HEK293 (cell line): ENCODE measurements around the gene NFIX.

Source experiments
- CTCF ChIA-PET: fragments of 350-600 bp; formaldehyde crosslinking; extraction: SDS; loops from one replicate; lab custom pipeline; 2021; ENCODE audit warnings: antibody characterized with exemption; lab: Yijun Ruan, JAX
- POLR2A ChIA-PET: fragments of 300-600 bp; formaldehyde crosslinking; extraction: SDS; loops from one replicate; lab custom pipeline; 2020; ENCODE audit warnings: antibody characterized with exemption, inconsistent platforms; lab: Yijun Ruan, JAX
- H3K27ac ChIP-seq: fragments of 200-500 bp; sonication (Bioruptor generic); 2 replicates; pipeline ENCODE4 v1.5.1; 2014; ENCODE audit warnings: low read depth, low read length, control low read depth, inconsistent platforms; ENCODE audit errors: extremely low read depth
- H3K36me3 ChIP-seq, 2 experiments: fragments of 200-500 bp in 1 of 2; sonication (Bioruptor generic) in 1 of 2; 1 replicate in 1 of 2; 2 replicates in 1 of 2; pipeline ENCODE4 v1.5.1; 2014 to 2017; ENCODE audit warnings: inconsistent platforms in 2 of 2, low read length in 2 of 2; ENCODE audit not compliant: control insufficient read depth in 2 of 2, insufficient read depth in 1 of 2
- H3K4me1 ChIP-seq: fragments of 200-500 bp; sonication (Bioruptor generic); 2 replicates; pipeline ENCODE4 v1.5.1; 2014; ENCODE audit warnings: mild to moderate bottlenecking, low read length, inconsistent platforms; ENCODE audit not compliant: control insufficient read depth, insufficient read depth
- H3K4me3 ChIP-seq: 2 replicates; pipeline ENCODE4 v1.5.1; 2011; ENCODE audit warnings: low read depth, mild to moderate bottlenecking, control low read depth, low read length, moderate library complexity
- H3K9me3 ChIP-seq: fragments of 200-500 bp; sonication (Bioruptor generic); 2 replicates; pipeline ENCODE4 v1.5.1; 2014; ENCODE audit warnings: low read depth, low read length, inconsistent platforms; ENCODE audit not compliant: control insufficient read depth, insufficient read depth
- OSR2 ChIP-seq: fragments of 450-650 bp; formaldehyde crosslinking; IDR thresholded peaks from 2 replicates; pipeline ENCODE4 v1.5.1; 2016; ENCODE audit warnings: missing biosample characterization, missing genetic modification characterization
- PRDM10 ChIP-seq: fragments of 450-650 bp; formaldehyde crosslinking; IDR thresholded peaks from 2 replicates; pipeline ENCODE4 v1.5.1; 2016; ENCODE audit warnings: missing biosample characterization, missing genetic modification characterization
- SP7 ChIP-seq: fragments of 450-650 bp; formaldehyde crosslinking; IDR thresholded peaks from 2 replicates; pipeline ENCODE4 v1.5.1; 2016; ENCODE audit warnings: missing biosample characterization, missing genetic modification characterization
- TSHZ1 ChIP-seq: fragments of 450-650 bp; formaldehyde crosslinking; IDR thresholded peaks from 2 replicates; pipeline ENCODE4 v1.5.1; 2016; ENCODE audit warnings: missing biosample characterization, missing genetic modification characterization, borderline replicate concordance
- ZBTB11 ChIP-seq: fragments of 450-650 bp; formaldehyde crosslinking; conservative IDR thresholded peaks from 2 replicates; pipeline ENCODE4 v1.5.1; 2016; ENCODE audit warnings: low read depth, missing biosample characterization, missing genetic modification characterization
- ZBTB17 ChIP-seq: fragments of 450-650 bp; formaldehyde crosslinking; IDR thresholded peaks from 2 replicates; pipeline ENCODE4 v1.5.1; 2016; ENCODE audit warnings: missing biosample characterization, missing genetic modification characterization
- ZFP37 ChIP-seq: fragments of 450-650 bp; formaldehyde crosslinking; IDR thresholded peaks from 2 replicates; pipeline ENCODE4 v1.5.1; 2016; ENCODE audit warnings: missing biosample characterization, missing genetic modification characterization
- ZIC2 ChIP-seq: fragments of 450-650 bp; formaldehyde crosslinking; IDR thresholded peaks from 2 replicates; pipeline ENCODE4 v1.5.1; 2016; ENCODE audit warnings: missing biosample characterization, missing genetic modification characterization
- ZNF112 ChIP-seq: fragments of 450-650 bp; formaldehyde crosslinking; IDR thresholded peaks from 2 replicates; pipeline ENCODE4 v1.5.0; 2017; ENCODE audit warnings: missing biosample characterization, missing genetic modification characterization
- ZNF133 ChIP-seq: fragments of 450-650 bp; formaldehyde crosslinking; IDR thresholded peaks from 2 replicates; pipeline ENCODE4 v1.5.1; 2016; ENCODE audit warnings: missing biosample characterization, missing genetic modification characterization
- ZNF280D ChIP-seq: fragments of 450-650 bp; formaldehyde crosslinking; IDR thresholded peaks from 2 replicates; pipeline ENCODE4 v1.5.1; 2016; ENCODE audit warnings: missing biosample characterization, missing genetic modification characterization
- ZNF335 ChIP-seq: fragments of 450-650 bp; formaldehyde crosslinking; conservative IDR thresholded peaks from 2 replicates; pipeline ENCODE4 v1.5.1; 2016; ENCODE audit warnings: missing biosample characterization, missing genetic modification characterization
- ZNF521 ChIP-seq: fragments of 450-650 bp; formaldehyde crosslinking; IDR thresholded peaks from 2 replicates; pipeline ENCODE4 v1.5.1; 2017; ENCODE audit warnings: missing biosample characterization, mild to moderate bottlenecking, missing genetic modification characterization
- ZNF585B ChIP-seq: fragments of 450-650 bp; formaldehyde crosslinking; IDR thresholded peaks from 2 replicates; pipeline ENCODE4 v1.5.1; 2016; ENCODE audit warnings: missing biosample characterization, missing genetic modification characterization
- ZNF707 ChIP-seq: fragments of 450-650 bp; formaldehyde crosslinking; IDR thresholded peaks from 2 replicates; pipeline ENCODE4 v1.5.1; 2016; ENCODE audit warnings: missing biosample characterization, missing genetic modification characterization
- TF ChIP-seq, protein P1 (sequence below): fragments of 450-650 bp; formaldehyde crosslinking; IDR thresholded peaks from 2 replicates; pipeline ENCODE4 v1.5.1; 2016; ENCODE audit warnings: missing biosample characterization, missing genetic modification characterization, borderline replicate concordance

The NFIX gene

DNA sequence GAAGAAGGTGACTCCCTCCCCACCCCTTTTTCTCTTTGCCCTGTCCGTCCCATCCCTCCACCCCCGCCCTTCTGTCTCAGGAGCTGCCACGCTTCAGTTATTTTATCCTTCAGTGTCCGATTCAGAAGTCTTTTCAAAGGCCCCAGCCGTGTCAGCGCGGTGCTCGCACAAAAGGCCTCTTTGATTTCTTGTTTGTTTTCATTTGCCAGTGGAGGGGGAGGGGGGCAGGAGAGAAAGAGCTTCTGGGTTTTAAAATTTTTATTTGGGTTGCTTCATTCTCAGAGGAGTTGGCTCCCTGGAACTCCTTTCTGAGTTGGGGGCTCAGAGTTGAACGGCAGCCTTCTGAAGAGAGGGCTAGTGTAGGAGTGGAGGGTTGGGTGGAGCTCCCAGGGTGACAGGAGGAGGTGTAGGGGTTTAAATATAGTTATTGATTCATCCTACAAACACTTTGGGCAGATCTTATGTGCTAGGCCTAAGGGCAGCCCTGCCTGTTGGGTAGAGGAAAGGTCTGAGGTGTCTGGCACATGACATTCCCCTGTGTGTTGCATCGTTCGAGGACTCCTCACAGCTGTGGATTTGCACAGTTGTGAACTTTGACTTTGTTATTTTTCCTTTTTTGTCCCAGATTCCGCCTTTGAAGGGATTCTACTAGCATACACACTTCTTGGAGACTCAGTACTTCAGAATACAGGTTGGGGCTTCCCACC, 36.8 kb downstream of the NFIX start:
- no peaks in the 10 kb centered on the region for H3K9me3 ChIP-seq
- POLR2A ChIA-PET, result interaction anchor here (0.5 to 1.5 kb wide), 4 partner anchors 23 to 132 kb away, joined by 3 to 5 read pairs (median 4); no protein-coding TSS in a partner anchor
- H3K4me1 ChIP-seq, result peaks cover 26% of the 10 kb centered on the region
- CTCF ChIA-PET, result interaction anchor here (0.5 to 8.6 kb wide), 15 partner anchors 8 to 980 kb away, joined by 3 to 247 read pairs (median 4); no protein-coding TSS in a partner anchor
- no peak overlapping the region for H3K4me3 ChIP-seq
- H3K27ac ChIP-seq, result peak overlapping the region; percentile 60
- H3K36me3 ChIP-seq, result no peaks in the 10 kb centered on the region
- TF ChIP-seq OSR2 (tag by site-specific recombination) (peak; percentile 98), TSHZ1 (tag by site-specific recombination) (no peak), ZNF280D (tag by site-specific recombination) (no peak), ZIC2 (tag by site-specific recombination) (no peak), ZBTB17 (tag by site-specific recombination) (no peak), ZBTB11 (tag by site-specific recombination) (no peak), ZNF133 (tag by site-specific recombination) (no peak), ZNF707 (tag by site-specific recombination) (no peak), ZNF521 (tag by site-specific recombination) (no peak), ZFP37 (tag by site-specific recombination) (no peak), ZNF335 (peak; percentile 85), ZNF112 (tag by site-specific recombination) (no peak), PRDM10 (peak; percentile 77; the same call in 1 of the 2 replicates), SP7 (tag by site-specific recombination) (0 out of 2 replicates have a peak, but pooled peaks have one; percentile 57), ZNF585B (tag by site-specific recombination) (no peak)
- TF ChIP-seq, protein P1, sequence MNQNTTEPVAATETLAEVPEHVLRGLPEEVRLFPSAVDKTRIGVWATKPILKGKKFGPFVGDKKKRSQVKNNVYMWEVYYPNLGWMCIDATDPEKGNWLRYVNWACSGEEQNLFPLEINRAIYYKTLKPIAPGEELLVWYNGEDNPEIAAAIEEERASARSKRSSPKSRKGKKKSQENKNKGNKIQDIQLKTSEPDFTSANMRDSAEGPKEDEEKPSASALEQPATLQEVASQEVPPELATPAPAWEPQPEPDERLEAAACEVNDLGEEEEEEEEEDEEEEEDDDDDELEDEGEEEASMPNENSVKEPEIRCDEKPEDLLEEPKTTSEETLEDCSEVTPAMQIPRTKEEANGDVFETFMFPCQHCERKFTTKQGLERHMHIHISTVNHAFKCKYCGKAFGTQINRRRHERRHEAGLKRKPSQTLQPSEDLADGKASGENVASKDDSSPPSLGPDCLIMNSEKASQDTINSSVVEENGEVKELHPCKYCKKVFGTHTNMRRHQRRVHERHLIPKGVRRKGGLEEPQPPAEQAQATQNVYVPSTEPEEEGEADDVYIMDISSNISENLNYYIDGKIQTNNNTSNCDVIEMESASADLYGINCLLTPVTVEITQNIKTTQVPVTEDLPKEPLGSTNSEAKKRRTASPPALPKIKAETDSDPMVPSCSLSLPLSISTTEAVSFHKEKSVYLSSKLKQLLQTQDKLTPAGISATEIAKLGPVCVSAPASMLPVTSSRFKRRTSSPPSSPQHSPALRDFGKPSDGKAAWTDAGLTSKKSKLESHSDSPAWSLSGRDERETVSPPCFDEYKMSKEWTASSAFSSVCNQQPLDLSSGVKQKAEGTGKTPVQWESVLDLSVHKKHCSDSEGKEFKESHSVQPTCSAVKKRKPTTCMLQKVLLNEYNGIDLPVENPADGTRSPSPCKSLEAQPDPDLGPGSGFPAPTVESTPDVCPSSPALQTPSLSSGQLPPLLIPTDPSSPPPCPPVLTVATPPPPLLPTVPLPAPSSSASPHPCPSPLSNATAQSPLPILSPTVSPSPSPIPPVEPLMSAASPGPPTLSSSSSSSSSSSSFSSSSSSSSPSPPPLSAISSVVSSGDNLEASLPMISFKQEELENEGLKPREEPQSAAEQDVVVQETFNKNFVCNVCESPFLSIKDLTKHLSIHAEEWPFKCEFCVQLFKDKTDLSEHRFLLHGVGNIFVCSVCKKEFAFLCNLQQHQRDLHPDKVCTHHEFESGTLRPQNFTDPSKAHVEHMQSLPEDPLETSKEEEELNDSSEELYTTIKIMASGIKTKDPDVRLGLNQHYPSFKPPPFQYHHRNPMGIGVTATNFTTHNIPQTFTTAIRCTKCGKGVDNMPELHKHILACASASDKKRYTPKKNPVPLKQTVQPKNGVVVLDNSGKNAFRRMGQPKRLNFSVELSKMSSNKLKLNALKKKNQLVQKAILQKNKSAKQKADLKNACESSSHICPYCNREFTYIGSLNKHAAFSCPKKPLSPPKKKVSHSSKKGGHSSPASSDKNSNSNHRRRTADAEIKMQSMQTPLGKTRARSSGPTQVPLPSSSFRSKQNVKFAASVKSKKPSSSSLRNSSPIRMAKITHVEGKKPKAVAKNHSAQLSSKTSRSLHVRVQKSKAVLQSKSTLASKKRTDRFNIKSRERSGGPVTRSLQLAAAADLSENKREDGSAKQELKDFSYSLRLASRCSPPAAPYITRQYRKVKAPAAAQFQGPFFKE (tag by site-specific recombination), result no peak
